OCI-LY3 (cell line): ENCODE data around the gene FAHD1.

Experiments used
- H2AFZ ChIP-seq: fragments of 200-600, 300-600 bp; shearing (Covaris generic); 2 replicates; pipeline ENCODE4 v1.6.0; 2014; ENCODE audit warnings: antibody characterized with exemption, low read depth, low read length
- H3K27ac ChIP-seq: fragments of 200-600, 300-600 bp; sonication (generic); 2 replicates; pipeline ENCODE4 v1.5.1; 2014; ENCODE audit warnings: mild to moderate bottlenecking, low read length, moderate library complexity, mixed read lengths
- H3K27me3 ChIP-seq: fragments of 200-600, 300-600 bp; sonication (generic); 2 replicates; pipeline ENCODE4 v1.6.1; 2014; ENCODE audit warnings: low read depth, low read length, mixed read lengths
- H3K36me3 ChIP-seq: fragments of 200-600, 300-600 bp; sonication (generic); replicated peaks from 2 replicates; pipeline ENCODE3; 2014; ENCODE audit warnings: low read depth, low read length, mixed read lengths
- H3K4me1 ChIP-seq: fragments of 300-600, 200-600 bp; sonication (generic); 2 replicates; pipeline ENCODE4 v1.6.1; 2014; ENCODE audit warnings: low read length, mixed read lengths
- H3K4me2 ChIP-seq: fragments of 200-600, 300-600 bp; sonication (generic); 2 replicates; pipeline ENCODE4 v1.6.1; 2014; ENCODE audit warnings: low read length, mixed read lengths
- H3K4me3 ChIP-seq: fragments of 300-600, 200-600 bp; sonication (generic); 2 replicates; pipeline ENCODE4 v1.5.1; 2014; ENCODE audit warnings: antibody characterized with exemption, mild to moderate bottlenecking, low read length, moderate library complexity
- H3K79me2 ChIP-seq: fragments of 300-600, 200-600 bp; shearing (Covaris generic); 2 replicates; pipeline ENCODE4 v1.6.1; 2014; ENCODE audit warnings: mild to moderate bottlenecking, low read length, mixed read lengths
- H3K9ac ChIP-seq: fragments of 300-600, 200-600 bp; shearing (Covaris generic); 2 replicates; pipeline ENCODE4 v1.6.0; 2014; ENCODE audit warnings: mild to moderate bottlenecking, low read length, moderate library complexity
- H3K9me3 ChIP-seq: fragments of 200-600, 300-600 bp; shearing (Covaris generic); 2 replicates; pipeline ENCODE4 v1.6.1; 2014; ENCODE audit warnings: low read length, mixed read lengths; ENCODE audit not compliant: insufficient read depth
- H4K20me1 ChIP-seq: fragments of 200-600, 300-600 bp; sonication (generic); 2 replicates; pipeline ENCODE4 v1.6.1; 2016; ENCODE audit warnings: low read length, mixed read lengths; ENCODE audit not compliant: insufficient read depth
- CTCF ChIP-seq: fragments of 200-600, 300-600 bp; sonication (generic); IDR thresholded peaks from 2 replicates; pipeline ENCODE4 v1.5.1; 2014; ENCODE audit warnings: antibody characterized with exemption, low read length, low read depth
- EZH2phosphoT487 ChIP-seq: fragments of 200-600 bp; shearing (Covaris generic); IDR thresholded peaks from 2 replicates; pipeline ENCODE4 v1.6.1; 2018; ENCODE audit warnings: antibody characterized with exemption, mixed run types, low read depth

FAHD1 gene

GRCh38 chr16:1851793-1852192 lies 24.8 kb downstream of the FAHD1 start:
- Histone ChIP-seq H3K27ac (no peak overlapping the region), H3K4me1 (no peaks in the 10 kb centered on the region), H3K4me3 (no peak overlapping the region), H3K9ac (no peak overlapping the region), H3K4me2 (no peak overlapping the region), H2AFZ (no peak overlapping the region), H3K36me3 (no peaks in the 10 kb centered on the region), H3K79me2 (no peaks in the 10 kb centered on the region), H3K9me3 (no peaks in the 10 kb centered on the region), H3K27me3 (peaks cover 16% of the 10 kb centered on the region), H4K20me1 (no peaks in the 10 kb centered on the region)
- TF ChIP-seq CTCF (no peak), EZH2phosphoT487 (no peak)

GRCh38 chr16:1857433-1858097 lies 30.6 kb downstream of the FAHD1 start:
- Histone ChIP-seq H3K4me3 (no peak overlapping the region), H3K9ac (no peak overlapping the region), H2AFZ (no peak overlapping the region), H3K9me3 (no peaks in the 10 kb centered on the region), H3K36me3 (no peaks in the 10 kb centered on the region), H3K79me2 (no peaks in the 10 kb centered on the region), H3K4me2 (no peak overlapping the region), H4K20me1 (no peaks in the 10 kb centered on the region), H3K27ac (no peak overlapping the region), H3K4me1 (no peaks in the 10 kb centered on the region), H3K27me3 (peaks cover 54% of the 10 kb centered on the region)
- TF ChIP-seq CTCF (no peak), EZH2phosphoT487 (no peak)

GRCh38 chr16:1858189-1858865 lies 31.3 kb downstream of the FAHD1 start:
- Histone ChIP-seq H3K4me3 (no peak overlapping the region), H3K27me3 (peaks cover 51% of the 10 kb centered on the region), H3K4me2 (no peak overlapping the region), H4K20me1 (no peaks in the 10 kb centered on the region), H3K9me3 (no peaks in the 10 kb centered on the region), H3K4me1 (no peaks in the 10 kb centered on the region), H3K9ac (no peak overlapping the region), H2AFZ (no peak overlapping the region), H3K36me3 (no peaks in the 10 kb centered on the region), H3K79me2 (no peaks in the 10 kb centered on the region), H3K27ac (no peak overlapping the region)
- TF ChIP-seq EZH2phosphoT487: no peak
- TF ChIP-seq CTCF: no peak

- Histone ChIP-seq H3K27me3 (peaks cover 39% of the 10 kb centered on the region), H3K4me3 (no peak overlapping the region), H3K4me2 (no peak overlapping the region), H2AFZ (no peak overlapping the region; the same call in 1 of the 2 replicates), H3K9ac (no peak overlapping the region), H3K4me1 (peaks cover 3% of the 10 kb centered on the region; the same call in 1 of the 2 replicates), H3K9me3 (no peaks in the 10 kb centered on the region), H3K27ac (no peak overlapping the region), H3K36me3 (no peaks in the 10 kb centered on the region), H3K79me2 (no peaks in the 10 kb centered on the region), H4K20me1 (no peaks in the 10 kb centered on the region)
- TF ChIP-seq CTCF (no peak), EZH2phosphoT487 (no peak)
These were observed 32.6 kb downstream of the FAHD1 start for GRCh38 chr16:1859650-1860049.
